ENCODE results near the gene TBC1D22A.

- TF ChIP-seq CTCF (IDR thresholded peaks at IDR 0.05; ENCODE audit: insufficient read depth, low read depth, low read length) (no peak), EZH2 (IDR thresholded peaks at IDR 0.05; ENCODE audit: insufficient read depth, low read length) (no peak)
Observed at GRCh38 chr22:46997311-46997970, 235.0 kb downstream of the TBC1D22A start.

Data from astrocyte (in vitro differentiated cells and primary cell).